ENCODE results near the gene KANK2.

KANK2 gene

DNA sequence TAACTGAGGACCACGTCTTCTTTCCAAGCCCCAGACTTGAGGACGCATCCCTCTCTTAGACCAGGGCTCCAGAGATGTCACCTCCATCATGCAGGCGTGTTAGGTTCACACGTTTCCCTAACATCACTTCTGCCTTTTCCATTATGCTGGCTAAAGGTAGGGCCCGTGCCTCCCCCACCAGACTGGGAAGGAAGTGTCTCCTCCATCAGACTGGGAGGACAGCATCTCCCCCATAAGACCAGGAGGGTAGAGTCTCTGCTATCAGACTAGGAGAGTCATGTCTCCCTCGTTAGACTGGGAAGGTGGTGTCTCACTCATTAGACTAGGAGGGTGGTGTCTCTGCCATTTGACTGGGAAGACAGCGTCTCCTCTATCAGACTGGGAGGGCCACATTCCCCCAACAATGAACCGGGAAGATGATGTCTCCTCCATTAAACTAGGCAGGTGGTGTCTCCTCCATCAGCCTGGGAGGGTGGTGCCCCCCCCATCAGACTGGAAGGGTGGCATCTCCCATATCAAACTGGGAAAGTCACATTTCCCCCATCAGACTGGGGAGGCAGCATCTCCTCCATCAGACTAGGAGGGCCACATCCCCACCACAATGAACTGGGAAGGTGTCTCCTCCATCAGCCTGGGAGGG, 23.7 kb downstream of the KANK2 start:
- no peak overlapping the region for H3K4me3 ChIP-seq (ENCODE audit: low read length)
- DNase-seq (ENCODE audit: low read depth), result no peak
- TF ChIP-seq, protein P1, sequence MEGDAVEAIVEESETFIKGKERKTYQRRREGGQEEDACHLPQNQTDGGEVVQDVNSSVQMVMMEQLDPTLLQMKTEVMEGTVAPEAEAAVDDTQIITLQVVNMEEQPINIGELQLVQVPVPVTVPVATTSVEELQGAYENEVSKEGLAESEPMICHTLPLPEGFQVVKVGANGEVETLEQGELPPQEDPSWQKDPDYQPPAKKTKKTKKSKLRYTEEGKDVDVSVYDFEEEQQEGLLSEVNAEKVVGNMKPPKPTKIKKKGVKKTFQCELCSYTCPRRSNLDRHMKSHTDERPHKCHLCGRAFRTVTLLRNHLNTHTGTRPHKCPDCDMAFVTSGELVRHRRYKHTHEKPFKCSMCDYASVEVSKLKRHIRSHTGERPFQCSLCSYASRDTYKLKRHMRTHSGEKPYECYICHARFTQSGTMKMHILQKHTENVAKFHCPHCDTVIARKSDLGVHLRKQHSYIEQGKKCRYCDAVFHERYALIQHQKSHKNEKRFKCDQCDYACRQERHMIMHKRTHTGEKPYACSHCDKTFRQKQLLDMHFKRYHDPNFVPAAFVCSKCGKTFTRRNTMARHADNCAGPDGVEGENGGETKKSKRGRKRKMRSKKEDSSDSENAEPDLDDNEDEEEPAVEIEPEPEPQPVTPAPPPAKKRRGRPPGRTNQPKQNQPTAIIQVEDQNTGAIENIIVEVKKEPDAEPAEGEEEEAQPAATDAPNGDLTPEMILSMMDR (IDR thresholded peaks at IDR 0.05; ENCODE audit: insufficient read depth, low read depth, low read length, missing control alignments), result no peak

DNA sequence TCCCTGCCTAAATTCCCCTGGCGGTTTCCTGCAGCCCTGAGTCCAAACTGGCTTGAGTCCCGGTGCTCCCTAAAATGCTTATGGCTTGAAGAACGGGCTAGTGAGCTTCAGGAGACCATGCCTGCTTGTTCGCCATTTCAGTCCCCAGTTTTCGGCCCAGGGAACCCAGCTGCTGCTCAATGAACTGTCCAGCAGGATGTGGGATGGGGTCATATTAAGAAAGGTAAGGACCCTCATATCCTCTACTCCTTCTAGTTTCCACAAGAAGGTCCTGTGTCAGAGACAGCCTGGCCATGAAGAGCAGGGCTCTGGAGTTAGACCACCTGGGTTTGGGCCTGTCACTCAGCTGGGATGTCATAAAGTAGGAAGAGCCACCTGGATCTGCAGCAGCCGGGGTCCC, 24.8 kb downstream of the KANK2 start:
- DNase-seq (ENCODE audit: low read depth), result no peak
- H3K4me3 ChIP-seq (ENCODE audit: low read length), result no peak overlapping the region
- TF ChIP-seq, protein P1 (IDR thresholded peaks at IDR 0.05; ENCODE audit: insufficient read depth, low read depth, low read length, missing control alignments), result no peak

DNA sequence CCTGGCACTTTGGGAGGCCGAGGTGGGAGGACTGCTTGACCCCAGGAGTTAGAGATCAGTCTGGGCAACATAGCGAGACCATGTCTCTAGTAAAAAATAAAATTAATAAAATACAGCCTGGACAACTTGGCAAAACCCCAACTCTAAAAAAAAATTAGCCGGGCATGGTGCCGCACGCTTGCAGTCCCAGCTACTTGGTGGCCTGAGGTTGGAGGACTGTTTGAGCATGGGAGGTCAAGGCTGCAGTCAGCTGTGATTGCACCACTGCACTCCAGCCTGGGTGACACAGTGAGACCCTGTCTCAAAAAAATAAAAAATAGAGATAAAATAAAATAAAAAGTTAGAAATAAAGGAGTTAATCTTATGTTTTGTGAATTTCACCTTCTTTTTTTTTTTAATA, 26.2 kb downstream of the KANK2 start:
- no peak for DNase-seq (ENCODE audit: low read depth)
- TF ChIP-seq, protein P1 (IDR thresholded peaks at IDR 0.05; ENCODE audit: insufficient read depth, low read depth, low read length, missing control alignments), result no peak
- H3K4me3 ChIP-seq (ENCODE audit: low read length), result no peak overlapping the region

DNA sequence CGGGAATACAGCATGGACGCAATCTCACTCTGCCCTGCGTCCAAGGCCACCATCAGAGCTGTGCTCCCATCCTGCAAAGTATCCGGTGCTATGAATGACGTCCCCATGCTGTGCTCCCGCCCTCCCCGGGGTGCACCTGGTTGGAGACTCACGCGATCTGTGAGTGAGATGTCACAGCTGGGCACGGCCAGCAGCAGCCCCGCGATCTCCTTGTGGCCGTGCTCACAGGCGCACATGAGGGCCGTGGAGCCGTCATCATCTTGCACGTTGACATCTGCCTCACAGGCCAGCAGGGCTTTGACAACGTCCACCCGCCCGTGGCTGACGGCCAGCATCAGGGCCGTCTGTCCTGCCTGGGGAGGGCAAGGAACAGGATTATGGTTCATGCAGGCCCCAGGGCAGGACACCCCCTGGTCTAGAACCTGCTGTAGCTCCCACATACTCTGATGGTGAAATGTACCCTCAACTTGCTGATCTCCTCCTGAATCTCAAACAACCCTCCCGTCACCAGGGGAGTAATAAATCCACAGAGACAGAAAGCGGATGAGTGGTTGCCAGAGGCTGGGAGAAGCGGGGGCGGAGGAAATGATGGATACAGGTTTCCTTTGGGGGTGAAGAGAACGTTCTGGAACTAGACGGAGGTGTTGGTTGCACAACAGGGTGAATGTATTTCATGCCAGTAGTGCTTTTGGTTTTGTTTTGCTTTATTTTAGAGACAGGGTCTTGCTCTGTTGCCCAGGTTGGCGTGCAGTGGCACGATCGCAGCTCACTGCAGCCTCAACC, 27.3 kb downstream of the KANK2 start:
- DNase-seq (ENCODE audit: low read depth), result no peak
- no peak overlapping the region for H3K4me3 ChIP-seq (ENCODE audit: low read length)

DNA sequence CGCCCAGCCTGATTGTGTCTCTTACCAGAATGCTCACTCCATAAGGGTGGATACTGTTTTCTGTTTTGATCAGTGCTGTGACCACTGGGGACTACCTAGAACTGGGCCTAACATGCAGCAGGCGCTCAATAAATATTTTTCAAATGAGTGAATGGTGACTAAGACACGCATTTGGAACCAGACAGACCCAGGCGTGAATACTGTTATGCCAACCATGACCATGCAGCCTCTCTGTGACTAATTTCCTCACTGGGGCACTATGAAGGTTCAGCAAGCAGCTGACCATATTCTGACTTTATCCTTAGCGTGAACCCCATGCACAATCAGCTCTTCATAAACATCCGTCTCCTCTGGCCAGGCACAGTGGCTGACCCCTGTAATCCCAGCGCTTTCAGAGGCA, 28.8 kb downstream of the KANK2 start:
- peak; percentile 97 for DNase-seq (ENCODE audit: low read depth)
- H3K4me3 ChIP-seq (ENCODE audit: low read length), result no peak overlapping the region
- TF ChIP-seq, protein P1 (IDR thresholded peaks at IDR 0.05; ENCODE audit: insufficient read depth, low read depth, low read length, missing control alignments), result no peak

More for the DNA sequence above, 27.3 kb downstream of the KANK2 start:
- TF ChIP-seq, protein P1 (IDR thresholded peaks at IDR 0.05; ENCODE audit: insufficient read depth, low read depth, low read length, missing control alignments), result no peak

DNA sequence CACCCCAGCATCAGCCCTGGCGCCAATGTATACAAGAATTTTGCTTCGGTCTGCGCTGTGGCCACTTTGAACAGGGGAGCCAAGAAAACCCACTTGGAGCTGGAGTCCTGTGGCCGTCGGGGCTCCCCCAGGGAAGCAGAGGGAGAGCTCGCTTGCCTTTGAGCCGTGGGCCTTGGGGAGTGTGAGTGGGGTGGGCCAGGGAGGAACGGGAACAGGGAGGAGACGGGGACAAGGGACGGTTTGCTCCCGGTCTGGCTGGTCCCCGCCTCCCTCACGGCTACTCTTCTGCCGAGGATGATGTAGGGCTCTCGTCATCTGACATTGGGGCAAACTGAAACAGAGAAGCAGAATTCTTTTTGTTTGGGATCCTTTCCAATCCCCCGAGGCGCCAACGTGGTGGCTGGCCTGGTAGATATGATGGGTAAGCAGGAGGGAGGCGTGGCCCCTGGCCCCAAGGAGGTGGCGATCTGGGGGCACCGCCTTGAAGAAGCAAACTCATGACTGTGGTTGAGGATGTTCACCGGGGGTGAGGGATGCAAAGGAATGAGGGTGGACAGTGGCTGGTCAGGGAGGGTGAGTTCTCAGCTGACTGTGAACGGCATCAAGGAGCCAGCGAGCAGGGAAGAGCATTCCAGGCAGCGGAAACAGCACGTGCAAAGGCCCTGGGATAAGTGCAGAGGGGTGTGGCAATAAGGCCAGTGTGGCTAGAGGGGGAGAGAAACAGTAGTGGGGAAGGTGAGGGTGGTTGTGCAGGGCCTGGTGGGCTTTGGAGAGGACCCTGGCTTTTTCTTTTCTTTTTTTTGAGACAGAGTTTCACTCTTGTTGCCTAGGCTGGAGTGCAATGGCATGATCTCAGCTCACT, 30.8 kb downstream of the KANK2 start:
- DNase-seq (ENCODE audit: low read depth), result no peak
- TF ChIP-seq, protein P1 (IDR thresholded peaks at IDR 0.05; ENCODE audit: insufficient read depth, low read depth, low read length, missing control alignments), result no peak
- H3K4me3 ChIP-seq (ENCODE audit: low read length), result no peak overlapping the region

Data from epithelial cell of esophagus (primary cell).